GM12878 (cell line): ENCODE measurements around the gene TLL1. TPM values are rescaled to one million over a fixed set of nuclear protein-coding genes. Genes with fewer than 3 reads are reported as not detected.

ENCODE experiments used
- BACH1 ChIP-seq: fragments of 450-650 bp; IDR thresholded peaks from 2 replicates; pipeline ENCODE4 v1.6.1; 2017; ENCODE audit warnings: mild to moderate bottlenecking, borderline replicate concordance
- BHLHE40 ChIP-seq, 2 experiments: fragments of 450-650 bp in 1 of 2; IDR thresholded peaks; 2 replicates each; pipeline ENCODE4 v1.6.1; 2011 to 2017; ENCODE audit warnings: low read depth in 2 of 2, borderline replicate concordance in 1 of 2, improper control_type of control experiment in 1 of 2, low read length in 1 of 2, mild to moderate bottlenecking in 1 of 2
- BRCA1 ChIP-seq: IDR thresholded peaks from 2 replicates; pipeline ENCODE4 v1.6.1; 2011; ENCODE audit warnings: low read depth, low read length, improper control_type of control experiment
- CBX3 ChIP-seq: fragments of 200-600 bp; sonication (generic); IDR thresholded peaks from 2 replicates; pipeline ENCODE4 v1.6.1; 2016; ENCODE audit warnings: low read depth, borderline replicate concordance
- CTCF ChIP-seq, 3 experiments: IDR thresholded peaks in 2 of 3; conservative IDR thresholded peaks in 1 of 3; 2 replicates each; pipeline ENCODE4 v1.5.1; 2011; ENCODE audit warnings: low read depth in 3 of 3, low read length in 3 of 3, mild to moderate bottlenecking in 3 of 3, control low read depth in 2 of 3, moderate library complexity in 2 of 3, inconsistent platforms in 1 of 3, mixed read lengths in 1 of 3; ENCODE audit not compliant: control insufficient read depth in 2 of 3, insufficient read depth in 1 of 3; ENCODE audit errors: extremely low read depth in 1 of 3
- FOS ChIP-seq: IDR thresholded peaks from 3 replicates; pipeline ENCODE4 v1.6.1; 2011; ENCODE audit warnings: borderline replicate concordance; ENCODE audit not compliant: insufficient read length; ENCODE audit errors: extremely low read depth
- IRF4 ChIP-seq: IDR thresholded peaks from 2 replicates; pipeline ENCODE4 v1.6.1; 2011; ENCODE audit warnings: low read depth, low read length
- IRF5 ChIP-seq: fragments of 450-650 bp; IDR thresholded peaks from 2 replicates; pipeline ENCODE4 v1.6.1; 2017; ENCODE audit warnings: borderline replicate concordance
- KDM1A ChIP-seq: fragments of 200-600 bp; sonication (generic); IDR thresholded peaks from 2 replicates; pipeline ENCODE4 v1.6.1; 2016; ENCODE audit warnings: borderline replicate concordance
- MEF2A ChIP-seq: IDR thresholded peaks from 2 replicates; pipeline ENCODE4 v1.6.1; 2011; ENCODE audit warnings: low read depth, mild to moderate bottlenecking, low read length, moderate library complexity; ENCODE audit not compliant: insufficient read depth
- MTA2 ChIP-seq: fragments of 450-650 bp; IDR thresholded peaks from 2 replicates; pipeline ENCODE4 v1.6.1; 2016; ENCODE audit warnings: low read depth, mild to moderate bottlenecking, moderate library complexity
- NFIC ChIP-seq: IDR thresholded peaks from 2 replicates; pipeline ENCODE4 v1.6.1; 2012; ENCODE audit warnings: low read depth, mild to moderate bottlenecking, inconsistent platforms, low read length, moderate library complexity
- NFYB ChIP-seq: IDR thresholded peaks from 2 replicates; pipeline ENCODE4 v1.6.1; 2011; ENCODE audit warnings: low read depth, mild to moderate bottlenecking, low read length, improper control_type of control experiment, moderate library complexity; ENCODE audit not compliant: insufficient read depth
- PAX5 ChIP-seq: IDR thresholded peaks from 2 replicates; pipeline ENCODE4 v1.6.1; 2011; ENCODE audit warnings: low read depth, low read length, borderline replicate concordance
- PKNOX1 ChIP-seq: fragments of 450-650 bp; IDR thresholded peaks from 2 replicates; pipeline ENCODE4 v1.6.1; 2016; ENCODE audit warnings: mild to moderate bottlenecking
- RELA ChIP-seq: fragments of 450-650 bp; IDR thresholded peaks from 2 replicates; pipeline ENCODE4 v1.8.0; 2014; ENCODE audit warnings: borderline replicate concordance; ENCODE audit not compliant: partially characterized antibody
- RELB ChIP-seq: fragments of 450-650 bp; IDR thresholded peaks from 2 replicates; pipeline ENCODE4 v1.6.1; 2017; ENCODE audit warnings: low read depth, mild to moderate bottlenecking, moderate library complexity
- RUNX3 ChIP-seq: IDR thresholded peaks from 2 replicates; pipeline ENCODE4 v1.6.1; 2012; ENCODE audit warnings: low read length, inconsistent platforms
- SIN3A ChIP-seq: IDR thresholded peaks from 2 replicates; pipeline ENCODE4 v1.6.1; 2012; ENCODE audit warnings: low read depth, low read length, improper control_type of control experiment
- SMAD1 ChIP-seq: fragments of 450-650 bp; IDR thresholded peaks from 2 replicates; pipeline ENCODE4 v1.6.1; 2018; ENCODE audit warnings: mild to moderate bottlenecking, low read depth; ENCODE audit not compliant: partially characterized antibody
- SMAD5 ChIP-seq: IDR thresholded peaks from 2 replicates; pipeline ENCODE4 v1.6.1; 2016; ENCODE audit warnings: antibody characterized with exemption, low read depth
- SP1 ChIP-seq: IDR thresholded peaks from one replicate; pipeline ENCODE4 v1.6.1; 2011; ENCODE audit warnings: low read depth, low read length
- STAT1 ChIP-seq: fragments of 450-650 bp; conservative IDR thresholded peaks from 2 replicates; pipeline ENCODE4 v1.6.1; 2014; ENCODE audit warnings: antibody characterized with exemption, mild to moderate bottlenecking
- STAT3 ChIP-seq: IDR thresholded peaks from 2 replicates; pipeline ENCODE4 v1.6.1; 2011; ENCODE audit warnings: low read depth, low read length, improper control_type of control experiment
- YBX1 ChIP-seq: fragments of 450-650 bp; IDR thresholded peaks from 2 replicates; pipeline ENCODE4 v1.6.1; 2016; ENCODE audit warnings: antibody characterized with exemption
- ZNF274 ChIP-seq: IDR thresholded peaks from one replicate; pipeline ENCODE4 v1.8.0; 2011; ENCODE audit not compliant: insufficient read length, insufficient read depth
- ZZZ3 ChIP-seq: IDR thresholded peaks from 2 replicates; pipeline ENCODE4 v1.6.1; 2011; ENCODE audit warnings: low read depth; ENCODE audit not compliant: control insufficient read depth, insufficient read length
- polyA plus RNA-seq, 11 experiments: library from polyadenylated mRNA; depleted of rRNA in 4 of 11; unstranded in 6 of 11; stranded (reverse) in 5 of 11; fragments of >200 nt; fragmentation: Nextera tagmentation in 4 of 11; fragmentation: Illumina TruSeq in 1 of 11; extraction: Ambion mirVana in 4 of 11; extraction: Trizol in 1 of 11; gene quantifications; 1 replicate in 1 of 11; 2 replicates in 10 of 11; pipeline versions ENCODE4 v1.2.1 to v1.2.3, GENCODE V29; 2011 to 2016; ENCODE audit warnings: inconsistent platforms in 2 of 11, missing spikeins in 2 of 11, low read depth in 1 of 11
- total RNA-seq, 4 experiments: library from RNA; depleted of rRNA in 3 of 4; stranded (reverse); fragments of >200 nt in 3 of 4; fragmentation: Illumina TruSeq in 1 of 4; extraction: Trizol in 1 of 4; gene quantifications; 2 replicates each; pipeline versions ENCODE4 v1.2.1 to v1.2.3, GENCODE V29; 2013 to 2021

The TLL1 gene
- total and polyA plus RNA-seq, 10 of the 15 experiments (the other 5 are each of a cell fraction or from before 2014, with no cell fraction given), result 0.02 to 0.31 (median 0.05) TPM; not detected in 2

GRCh38 chr4:166045457-166045856 lies 172.4 kb downstream of the TLL1 start (continued):
- TF ChIP-seq YBX1, result no peak
- no peak for TF ChIP-seq STAT1
- TF ChIP-seq ZZZ3, result no peak
- TF ChIP-seq MEF2A, result peak; percentile 61; the same call in 1 of the 2 replicates
- no peak for TF ChIP-seq SP1
- no peak for TF ChIP-seq STAT3
- TF ChIP-seq MTA2, result peak; percentile 75
- no peak for TF ChIP-seq IRF4
- peak; percentile 52; the same call in 1 of the 2 replicates for TF ChIP-seq BACH1
- peak; percentile 61 for TF ChIP-seq RUNX3
- TF ChIP-seq RELA, result peak; percentile 87
- TF ChIP-seq SMAD5, result no peak
- TF ChIP-seq CTCF (IDR thresholded peaks at IDR 0.05 in 2 of 3, conservative IDR thresholded peaks at IDR 0.05 in 1 of 3; ENCODE audit: control insufficient read depth in 2 of 3, extremely low read depth in 1 of 3, insufficient read depth in 1 of 3, low read depth in 3 of 3, low read length in 3 of 3), result no peak
- peak; percentile 37; the same call in 1 of the 2 replicates for TF ChIP-seq NFYB
- TF ChIP-seq SMAD1, result no peak
- no peak for TF ChIP-seq KDM1A
- no peak for TF ChIP-seq PAX5
- no peak for TF ChIP-seq IRF5
- no peak for TF ChIP-seq CBX3
- TF ChIP-seq FOS, result no peak
- peak; percentile 80 for TF ChIP-seq PKNOX1
- peak; percentile 90 for TF ChIP-seq RELB
- 0 out of 2 replicates have a peak, but pooled peaks have one; percentile 29 for TF ChIP-seq NFIC
- TF ChIP-seq BHLHE40 (IDR thresholded peaks at IDR 0.05; ENCODE audit: borderline replicate concordance in 1 of 2, low read depth in 2 of 2, low read length in 1 of 2), result peak in 1 of 2 experiments; percentile 22; a peak in 1 of 4 replicates
- no peak for TF ChIP-seq BRCA1
- TF ChIP-seq SIN3A, result no peak
- no peak for TF ChIP-seq ZNF274
